ENCODE results near the gene SORBS1.

The SORBS1 gene

GRCh38 chr10:95467162-95467599 lies 94.0 kb downstream of the SORBS1 start:
- DNase-seq (ENCODE audit: low read depth in 1 of 2, low spot score in 1 of 2) = no peak

GRCh38 chr10:95466436-95466835 lies 94.7 kb downstream of the SORBS1 start:
- DNase-seq (ENCODE audit: low read depth in 1 of 2, low spot score in 1 of 2) = no peak

- no peak for DNase-seq (ENCODE audit: low read depth in 1 of 2, low spot score in 1 of 2)
These were observed 96.9 kb downstream of the SORBS1 start for GRCh38 chr10:95464280-95464679.

GRCh38 chr10:95462740-95463667 lies 98.2 kb downstream of the SORBS1 start:
- DNase-seq (ENCODE audit: low read depth in 1 of 2, low spot score in 1 of 2) = no peak

- DNase-seq (ENCODE audit: low read depth in 1 of 2, low spot score in 1 of 2) = no peak
These were observed 99.6 kb downstream of the SORBS1 start for GRCh38 chr10:95461611-95462010.

- DNase-seq (ENCODE audit: low read depth in 1 of 2, low spot score in 1 of 2) = no peak
These were observed 101.6 kb downstream of the SORBS1 start for GRCh38 chr10:95459446-95460045.

GRCh38 chr10:95458871-95459270 lies 102.3 kb downstream of the SORBS1 start:
- DNase-seq (ENCODE audit: low read depth in 1 of 2, low spot score in 1 of 2) = no peak

GRCh38 chr10:95458014-95458413 lies 103.2 kb downstream of the SORBS1 start:
- no peak for DNase-seq (ENCODE audit: low read depth in 1 of 2, low spot score in 1 of 2)

- no peak for DNase-seq (ENCODE audit: low read depth in 1 of 2, low spot score in 1 of 2)
These were observed 103.8 kb downstream of the SORBS1 start for GRCh38 chr10:95457319-95457886.

- no peak for DNase-seq (ENCODE audit: low read depth in 1 of 2, low spot score in 1 of 2)
These were observed 104.7 kb downstream of the SORBS1 start for GRCh38 chr10:95456516-95456915.

GRCh38 chr10:95454940-95455339 lies 106.2 kb downstream of the SORBS1 start:
- no peak for DNase-seq (ENCODE audit: low read depth in 1 of 2, low spot score in 1 of 2)

- DNase-seq (ENCODE audit: low read depth in 1 of 2, low spot score in 1 of 2) = no peak
These were observed 106.8 kb downstream of the SORBS1 start for GRCh38 chr10:95454356-95454755.

- DNase-seq (ENCODE audit: low read depth in 1 of 2, low spot score in 1 of 2) = no peak
These were observed 109.3 kb downstream of the SORBS1 start for GRCh38 chr10:95451568-95452524.

GRCh38 chr10:95451150-95451549 lies 110.0 kb downstream of the SORBS1 start:
- DNase-seq (ENCODE audit: low read depth in 1 of 2, low spot score in 1 of 2) = no peak

GRCh38 chr10:95450188-95450587 lies 111.0 kb downstream of the SORBS1 start:
- DNase-seq (ENCODE audit: low read depth in 1 of 2, low spot score in 1 of 2) = no peak

- DNase-seq (ENCODE audit: low read depth in 1 of 2, low spot score in 1 of 2) = no peak
These were observed 113.5 kb downstream of the SORBS1 start for GRCh38 chr10:95447685-95448084.

- DNase-seq (ENCODE audit: low read depth in 1 of 2, low spot score in 1 of 2) = no peak
These were observed 115.2 kb downstream of the SORBS1 start for GRCh38 chr10:95445837-95446486.

GRCh38 chr10:95445223-95445836 lies 115.8 kb downstream of the SORBS1 start:
- no peak for DNase-seq (ENCODE audit: low read depth in 1 of 2, low spot score in 1 of 2)

- no peak for DNase-seq (ENCODE audit: low read depth in 1 of 2, low spot score in 1 of 2)
These were observed 116.4 kb downstream of the SORBS1 start for GRCh38 chr10:95444792-95445191.

- no peak for DNase-seq (ENCODE audit: low read depth in 1 of 2, low spot score in 1 of 2)
These were observed 117.5 kb downstream of the SORBS1 start for GRCh38 chr10:95443636-95444035.

All from stimulated activated CD4-positive, alpha-beta T cell treated with anti-CD3 and anti-CD28 coated beads, Interleukin-15, amount 100 ng/mL, for 1 hour (primary cell).